GM21367 (cell line): ENCODE measurements around the gene IMPDH2.
"Not testable (repeated sequence)": the region's sequence is repeated elsewhere in the genome, so short reads cannot be mapped to it uniquely, and the experiment has no call there.

Experiments
- ATAC-seq: cut with Tn5 transposase; IDR thresholded peaks from one replicate; pipeline ENCODE4 v1.9.1; 2021; ENCODE audit not compliant: unreplicated experiment

The IMPDH2 gene

DNA sequence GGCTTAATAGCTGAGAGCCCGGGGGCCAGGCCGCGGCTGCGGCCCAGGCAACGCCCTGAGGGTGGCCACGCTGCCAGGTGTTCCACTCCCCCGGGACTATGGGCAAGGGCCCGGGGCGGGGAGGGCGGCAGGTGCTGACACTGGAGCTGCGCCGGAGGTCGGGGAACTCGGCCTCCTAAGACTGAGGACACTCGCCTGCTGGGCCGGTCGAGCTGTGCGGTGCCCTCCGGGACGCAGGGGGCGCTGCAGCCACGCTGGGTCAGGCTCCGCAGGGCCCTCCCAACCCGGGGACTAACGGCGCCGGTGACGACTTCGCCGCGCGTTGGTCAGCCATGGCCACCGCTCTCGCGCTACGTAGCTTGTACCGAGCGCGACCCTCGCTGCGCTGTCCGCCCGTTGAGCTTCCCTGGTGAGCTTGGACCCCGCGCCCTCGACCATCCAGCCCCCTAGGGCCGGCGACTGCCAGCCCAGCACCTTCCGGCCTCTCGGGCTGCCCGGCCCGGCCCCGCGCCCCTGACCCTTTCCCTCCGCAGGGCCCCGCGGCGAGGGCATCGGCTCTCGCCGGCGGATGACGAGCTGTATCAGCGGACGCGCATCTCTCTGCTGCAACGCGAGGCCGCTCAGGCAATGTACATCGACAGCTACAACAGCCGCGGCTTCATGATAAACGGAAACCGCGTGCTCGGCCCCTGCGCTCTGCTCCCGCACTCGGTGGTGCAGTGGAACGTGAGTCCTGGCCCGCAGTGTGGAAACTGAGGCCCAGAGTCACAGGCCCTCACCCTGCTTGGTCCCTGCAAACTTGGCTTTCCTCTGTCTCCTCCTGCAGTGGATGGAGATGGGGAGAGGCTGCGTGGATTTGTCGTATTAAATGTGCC is 7.1 kb downstream of the IMPDH2 start, which contains the start of gene NDUFAF3:
Gene NDUFAF3, plus strand, starts transcription at position 309 of the 875 bp plus-strand sequence. Its CDS starts 24 bp downstream, at position 333.
- ATAC-seq = peak; percentile 42

DNA sequence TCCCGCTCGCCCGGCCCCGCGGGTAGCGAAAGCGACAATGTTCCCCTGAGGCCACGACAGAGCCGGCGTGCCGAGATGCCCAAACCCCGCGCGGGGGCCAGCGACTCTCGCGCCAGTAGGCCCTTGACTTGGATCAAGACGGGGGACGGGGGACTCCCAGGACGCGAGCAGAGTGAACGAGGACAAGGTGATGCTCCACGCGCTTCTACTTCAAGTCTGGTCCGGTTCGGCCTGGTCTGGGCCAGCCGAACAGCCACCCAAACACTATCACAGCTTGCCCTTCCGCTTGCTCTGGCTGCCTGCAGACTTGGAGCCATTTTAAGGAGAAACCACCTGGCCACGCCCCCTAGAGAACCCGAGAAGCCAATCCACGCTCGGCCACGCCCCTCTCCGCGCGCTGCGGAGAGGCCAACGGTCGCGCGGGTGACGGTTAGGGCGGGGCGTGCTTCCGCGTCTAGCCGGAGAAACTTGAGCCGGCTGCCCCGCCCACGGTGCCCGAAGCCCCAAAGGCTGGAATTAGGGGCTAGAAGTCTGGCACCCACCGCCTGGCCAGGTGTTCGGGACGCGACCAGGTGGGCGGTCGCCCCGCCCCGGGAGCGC is 7.9 kb downstream of the IMPDH2 start:
- ATAC-seq = peak; percentile 38

DNA sequence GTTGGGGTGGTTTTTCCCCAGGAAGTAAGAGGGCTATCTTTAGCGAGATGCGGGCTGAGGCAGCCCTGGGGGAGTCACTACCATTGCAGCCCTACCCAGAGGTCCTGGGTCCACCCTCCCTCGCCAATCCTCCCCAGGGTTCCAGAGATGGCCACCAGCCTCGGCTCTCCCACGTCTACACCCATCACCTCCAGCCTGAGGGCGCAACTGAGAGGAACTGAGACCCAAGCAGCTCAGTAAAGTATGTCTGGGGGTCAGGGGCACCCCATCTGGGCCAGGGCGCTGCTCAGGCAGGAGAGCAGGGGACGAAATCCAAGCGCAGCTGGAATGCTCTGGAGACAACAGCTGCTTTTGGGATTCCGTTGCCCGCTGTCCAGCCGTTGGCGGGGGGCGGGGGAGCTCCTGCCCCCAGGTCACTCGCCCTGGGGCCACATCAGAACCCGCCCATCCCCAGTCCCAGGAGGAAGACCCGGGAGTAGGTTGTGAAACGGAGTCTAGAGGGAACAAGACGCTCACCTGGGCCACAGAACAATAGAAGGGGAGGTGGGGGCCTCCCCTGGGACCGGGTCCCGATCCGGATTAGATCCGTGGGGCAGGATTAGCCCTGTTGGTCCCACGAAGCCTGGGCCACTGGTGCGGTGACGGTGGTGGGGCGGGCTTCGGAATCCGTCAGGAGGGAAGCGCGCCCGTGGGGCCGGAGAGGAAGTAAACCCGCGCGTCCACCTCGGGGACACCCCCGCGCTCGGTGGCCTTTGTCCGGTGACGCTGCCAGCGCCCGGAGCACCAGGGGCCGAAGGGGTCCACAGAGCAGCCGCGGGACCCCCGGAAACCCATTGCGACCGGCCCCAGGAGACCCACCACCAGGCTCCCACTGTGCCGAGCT is 8.6 kb downstream of the IMPDH2 start:
- peak; percentile 4 for ATAC-seq

DNA sequence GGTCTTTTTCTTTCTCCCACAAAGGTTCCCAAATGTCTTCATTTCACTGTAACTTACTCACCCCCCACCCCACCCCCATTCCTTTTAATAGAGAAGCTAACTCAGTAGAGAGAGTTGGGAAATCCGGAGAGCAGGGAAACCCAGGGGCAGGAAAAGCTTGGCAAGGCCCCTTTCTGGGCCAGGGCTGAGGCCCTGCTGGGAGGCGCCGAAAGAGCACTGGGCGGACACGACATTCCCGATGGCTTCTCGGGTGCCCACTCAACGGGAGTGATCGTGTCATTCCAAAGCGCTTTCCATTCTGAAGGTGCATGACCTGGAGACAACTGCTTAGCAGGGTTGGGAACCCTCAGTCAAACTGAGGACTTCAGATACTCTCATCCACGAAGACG is 9.3 kb downstream of the IMPDH2 start:
- ATAC-seq = no peak

DNA sequence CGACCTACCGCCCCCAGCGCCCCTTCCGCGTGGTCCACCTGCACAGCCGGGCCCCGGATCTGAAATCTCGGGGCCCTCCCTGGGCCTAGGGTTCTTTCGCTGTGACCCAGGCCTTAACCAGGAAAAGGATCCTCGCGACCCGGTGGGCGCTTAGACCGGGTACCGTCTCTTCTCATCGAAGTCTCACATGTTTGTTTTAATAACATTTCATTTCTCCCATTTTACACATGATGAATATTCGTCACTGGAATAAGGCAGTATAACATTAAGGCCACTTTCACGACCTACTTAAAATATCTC is 10.5 kb downstream of the IMPDH2 start:
- no peak for ATAC-seq

DNA sequence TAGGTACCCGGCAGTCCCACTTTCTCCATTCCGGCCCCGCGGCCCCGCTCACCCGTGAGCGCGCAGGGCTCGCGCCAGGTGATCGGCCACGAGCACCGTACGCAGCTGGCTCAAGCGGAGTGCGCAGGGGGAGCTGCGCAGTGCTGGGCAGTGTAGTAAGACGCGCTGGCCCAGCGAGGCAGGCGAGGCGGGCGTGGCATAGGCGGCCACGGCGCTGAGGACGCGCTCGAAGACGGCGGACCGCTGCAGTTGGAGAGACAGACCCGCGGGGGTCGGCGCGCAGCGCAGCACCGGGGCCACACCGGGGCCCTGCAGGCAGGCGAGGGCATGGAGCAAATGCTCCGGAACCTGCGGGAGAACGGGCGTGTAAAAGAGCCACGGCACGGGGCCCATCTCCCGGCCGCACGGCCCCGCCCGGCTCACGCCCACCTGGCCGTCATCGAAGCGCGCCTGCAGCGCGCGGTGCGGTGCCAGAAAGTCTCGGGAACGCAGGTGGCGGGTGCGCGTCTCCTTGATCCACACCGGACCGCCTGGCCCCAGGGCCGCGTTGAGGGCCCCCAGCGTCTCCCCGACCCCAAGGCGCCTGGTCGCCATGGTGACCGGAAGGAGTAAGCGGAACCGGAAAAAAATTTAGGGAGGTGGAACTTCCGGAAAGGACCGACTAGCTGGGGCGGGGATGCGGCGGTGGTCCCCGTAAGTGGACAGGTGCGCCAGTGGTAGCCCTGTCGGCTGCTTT is 11.1 kb downstream of the IMPDH2 start, which contains the start of gene DALRD3:
Gene DALRD3, minus strand, starts transcription at position 610 of the 736 bp plus-strand sequence. Its CDS starts 16 bp downstream, at position 594.
- ATAC-seq = no peak

DNA sequence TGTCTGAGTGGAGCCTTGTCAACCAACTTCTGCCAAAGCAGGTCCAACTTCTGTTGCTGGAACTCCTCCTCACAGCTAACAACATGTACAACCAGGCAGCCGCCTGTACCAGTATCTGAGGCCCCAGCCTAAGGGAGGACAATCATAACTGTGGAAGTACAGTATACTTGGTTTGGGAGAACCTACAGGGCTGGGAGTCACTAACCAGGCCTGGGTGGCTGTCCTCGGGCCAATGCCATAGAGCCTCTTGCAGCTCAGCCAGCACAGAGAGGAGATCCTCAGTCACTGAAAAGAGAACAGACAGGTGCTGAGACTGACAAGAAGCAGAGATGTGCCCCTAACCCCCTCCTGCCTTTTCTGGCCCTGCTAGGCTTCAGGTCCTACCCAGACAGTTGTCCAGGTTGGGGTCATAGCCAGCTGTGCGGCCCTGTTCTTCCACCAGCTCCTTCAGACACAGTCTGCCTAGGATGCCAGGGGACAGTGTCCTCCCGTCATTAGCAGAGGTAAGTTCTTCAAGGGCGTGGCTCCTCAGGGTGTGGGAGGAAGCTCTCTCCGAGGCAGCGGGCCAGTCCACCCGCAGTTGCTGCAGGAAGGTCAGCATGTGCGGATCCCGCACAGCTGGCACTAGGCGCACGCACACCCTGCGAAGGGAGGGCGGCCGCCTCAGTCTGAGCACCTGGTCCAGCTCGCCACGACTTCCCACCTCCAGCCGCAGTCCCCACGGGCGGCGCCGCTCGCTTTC is 11.8 kb downstream of the IMPDH2 start:
- no peak for ATAC-seq

DNA sequence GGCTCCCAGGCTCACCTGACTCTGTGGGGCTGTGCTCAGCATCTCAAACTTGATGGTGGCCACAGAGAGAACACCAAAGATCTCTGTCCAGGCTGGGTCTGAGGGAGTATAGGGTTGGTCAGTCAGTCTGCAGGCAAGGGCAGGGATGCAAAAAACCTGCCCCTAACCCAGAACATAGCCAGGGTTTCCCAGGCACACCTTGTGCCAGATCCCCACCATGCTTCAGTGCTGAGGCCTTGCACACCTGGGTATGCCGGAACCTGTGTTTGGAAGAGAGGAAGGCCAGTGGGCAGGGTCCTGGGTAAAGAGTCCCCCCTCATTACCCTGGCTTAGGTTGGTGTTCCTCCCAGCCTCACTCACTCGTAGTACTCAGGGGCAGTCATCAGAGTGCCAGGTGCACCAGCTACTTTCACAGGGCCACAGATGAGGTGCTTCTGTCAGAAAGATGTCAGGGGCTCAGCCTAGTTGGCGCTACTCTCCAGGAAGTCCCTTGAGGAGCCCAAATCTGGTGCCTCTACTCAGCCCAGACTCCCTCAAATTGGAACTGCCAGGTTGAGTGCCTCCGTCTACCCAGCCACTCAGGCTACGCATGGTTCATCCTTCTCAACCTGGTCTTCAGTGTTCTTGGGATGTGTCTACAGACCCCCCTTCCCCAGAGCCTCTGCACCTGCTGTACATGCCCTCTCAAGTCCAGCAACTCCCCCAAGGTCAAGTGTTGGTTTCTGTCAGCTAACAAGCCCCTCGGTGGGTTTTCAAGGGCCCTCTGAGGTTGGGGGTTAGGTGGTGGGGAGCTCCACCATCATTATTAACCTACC is 12.6 kb downstream of the IMPDH2 start:
- no peak for ATAC-seq

DNA sequence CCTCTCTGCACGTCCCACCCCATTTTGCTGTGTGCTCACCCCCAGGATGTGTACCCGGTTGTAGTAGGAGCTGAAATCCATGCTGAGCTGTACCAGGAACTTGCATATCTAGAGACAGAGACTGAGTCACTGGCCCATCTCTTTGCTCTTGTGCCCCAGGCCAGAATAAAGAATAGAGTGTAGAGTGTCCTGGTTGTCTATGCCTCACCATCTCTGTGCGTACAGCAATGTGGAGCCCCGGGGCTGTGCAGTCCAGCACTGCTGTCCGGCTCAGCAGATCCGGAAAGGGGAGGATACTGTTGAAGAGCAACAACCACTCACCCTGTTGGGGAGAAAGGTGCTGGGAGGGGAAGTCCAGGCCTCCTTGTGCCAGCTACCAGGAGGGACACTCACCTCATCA is 13.4 kb downstream of the IMPDH2 start:
- no peak for ATAC-seq

DNA sequence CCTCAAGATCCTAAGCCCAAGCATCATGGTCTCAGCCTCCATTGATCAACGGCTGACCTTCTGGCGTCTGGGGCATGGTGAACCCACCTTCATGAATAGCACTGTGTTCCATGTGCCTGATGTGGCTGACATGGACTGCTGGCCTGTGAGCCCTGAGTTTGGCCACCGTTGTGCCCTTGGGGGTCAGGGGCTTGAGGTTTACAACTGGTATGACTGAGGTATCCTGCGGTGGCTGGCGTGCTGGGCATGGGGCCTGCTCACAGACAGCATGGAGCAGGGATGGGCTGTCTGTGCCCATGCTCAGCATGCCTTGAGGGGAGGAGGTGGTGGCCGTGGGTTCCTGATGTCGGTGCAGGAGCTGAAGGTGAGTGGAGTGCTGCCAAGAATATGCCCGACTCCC is 14.1 kb downstream of the IMPDH2 start:
- ATAC-seq = no peak

DNA sequence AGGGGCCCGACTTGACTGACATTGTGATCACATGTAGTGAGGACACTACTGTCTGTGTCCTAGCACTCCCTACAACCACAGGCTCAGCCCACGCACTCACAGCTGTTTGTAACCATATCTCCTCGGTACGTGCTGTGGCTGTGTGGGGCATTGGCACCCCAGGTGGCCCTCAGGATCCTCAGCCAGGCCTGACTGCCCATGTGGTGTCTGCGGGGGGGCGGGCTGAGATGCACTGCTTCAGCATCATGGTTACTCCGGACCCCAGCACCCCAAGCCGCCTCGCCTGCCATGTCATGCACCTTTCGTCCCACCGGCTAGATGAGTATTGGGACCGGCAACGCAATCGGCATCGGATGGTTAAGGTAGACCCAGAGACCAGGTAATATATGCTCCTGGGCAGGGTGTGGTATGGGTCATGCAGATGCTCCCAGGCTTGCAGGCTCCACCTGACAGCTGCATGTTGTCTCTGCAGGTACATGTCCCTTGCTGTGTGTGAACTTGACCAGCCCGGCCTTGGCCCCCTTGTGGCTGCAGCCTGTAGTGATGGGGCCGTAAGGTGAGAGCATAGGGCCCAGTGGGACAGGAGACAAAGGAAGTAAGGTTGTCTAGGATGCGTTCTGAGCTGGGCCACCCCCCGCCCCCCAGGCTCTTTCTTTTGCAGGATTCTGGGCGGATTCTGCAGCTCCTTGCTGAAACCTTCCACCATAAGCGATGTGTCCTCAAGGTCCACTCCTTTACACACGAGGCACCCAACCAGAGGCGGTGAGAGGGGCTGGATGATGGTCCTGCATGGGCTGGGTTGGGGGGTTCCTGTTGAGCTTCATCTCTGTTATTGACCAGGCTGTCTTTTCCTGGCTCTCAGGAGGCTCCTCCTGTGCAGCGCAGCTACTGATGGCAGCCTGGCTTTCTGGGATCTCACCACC is 15.2 kb downstream of the IMPDH2 start:
- no peak for ATAC-seq

DNA sequence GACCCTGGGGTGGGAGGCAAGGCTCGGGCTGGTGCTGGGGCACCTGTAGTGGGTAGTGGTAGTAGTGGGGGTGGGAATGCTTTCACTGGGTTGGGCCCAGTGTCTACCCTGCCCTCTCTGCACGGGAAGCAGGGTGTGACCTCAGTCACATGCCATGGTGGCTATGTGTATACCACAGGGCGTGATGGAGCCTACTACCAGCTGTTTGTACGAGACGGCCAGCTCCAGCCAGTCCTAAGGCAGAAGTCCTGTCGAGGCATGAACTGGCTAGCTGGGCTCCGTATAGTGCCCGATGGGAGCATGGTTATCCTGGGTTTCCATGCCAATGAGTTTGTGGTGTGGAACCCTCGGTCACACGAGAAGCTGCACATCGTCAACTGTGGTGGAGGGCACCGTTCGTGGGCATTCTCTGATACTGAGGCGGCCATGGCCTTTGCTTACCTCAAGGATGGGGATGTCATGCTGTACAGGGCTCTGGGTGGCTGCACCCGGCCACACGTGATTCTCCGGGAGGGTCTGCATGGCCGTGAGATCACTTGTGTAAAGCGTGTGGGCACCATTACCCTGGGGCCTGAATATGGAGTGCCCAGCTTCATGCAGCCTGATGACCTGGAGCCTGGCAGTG is 16.0 kb downstream of the IMPDH2 start:
- no peak for ATAC-seq

DNA sequence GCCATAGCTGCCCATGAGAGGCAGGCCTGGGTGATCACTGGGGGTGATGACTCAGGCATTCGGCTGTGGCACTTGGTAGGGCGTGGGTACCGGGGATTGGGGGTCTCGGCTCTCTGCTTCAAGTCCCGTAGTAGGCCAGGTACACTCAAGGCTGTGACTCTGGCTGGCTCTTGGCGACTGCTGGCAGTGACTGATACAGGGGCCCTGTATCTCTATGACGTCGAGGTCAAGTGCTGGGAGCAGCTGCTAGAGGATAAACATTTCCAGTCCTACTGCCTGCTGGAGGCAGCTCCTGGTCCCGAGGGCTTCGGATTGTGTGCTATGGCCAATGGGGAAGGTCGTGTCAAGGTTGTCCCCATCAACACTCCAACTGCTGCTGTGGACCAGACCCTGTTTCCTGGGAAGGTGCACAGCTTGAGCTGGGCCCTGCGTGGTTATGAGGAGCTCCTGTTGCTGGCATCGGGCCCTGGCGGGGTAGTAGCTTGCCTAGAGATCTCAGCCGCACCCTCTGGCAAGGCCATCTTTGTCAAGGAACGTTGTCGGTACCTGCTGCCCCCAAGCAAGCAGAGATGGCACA is 16.7 kb downstream of the IMPDH2 start:
- no peak for ATAC-seq

DNA sequence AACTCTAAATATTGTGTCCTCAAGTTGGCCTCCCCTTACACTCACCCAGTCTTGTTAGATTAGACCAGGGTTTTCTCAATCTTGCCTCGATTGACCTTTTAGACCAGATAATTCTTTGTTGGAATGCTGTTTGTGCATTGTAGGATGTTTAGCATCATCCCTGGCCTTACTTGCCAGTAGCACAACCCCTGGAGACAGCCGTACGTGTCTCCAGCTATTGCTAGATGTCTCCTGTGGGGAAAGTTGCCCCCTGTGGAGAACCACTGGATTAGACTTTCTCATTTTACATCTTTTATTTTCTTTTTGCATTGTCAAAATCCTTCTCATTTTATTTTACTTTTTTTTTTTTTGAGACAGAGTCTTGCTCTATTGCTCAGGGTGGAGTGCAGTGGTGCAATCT is 19.8 kb downstream of the IMPDH2 start:
- ATAC-seq = no peak

DNA sequence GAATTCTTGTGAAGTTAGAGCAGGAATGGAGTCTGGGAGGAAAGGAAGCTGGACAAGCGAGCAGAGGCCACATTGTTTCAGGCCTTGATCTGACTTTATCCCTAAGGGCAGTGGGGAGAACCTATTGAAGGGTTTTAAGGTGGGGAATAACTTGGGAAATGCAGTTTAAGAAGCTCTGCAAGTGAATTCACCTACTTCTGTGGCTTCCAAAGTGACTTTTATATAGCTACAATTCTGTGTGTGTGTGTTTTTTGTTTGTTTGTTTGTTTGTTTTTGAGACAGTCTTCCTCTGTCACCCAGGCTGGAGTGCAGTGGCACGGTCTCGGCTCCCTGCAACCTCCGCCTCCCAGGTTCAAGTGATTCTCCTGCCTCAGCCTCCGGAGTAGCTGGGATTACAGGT is 20.6 kb downstream of the IMPDH2 start:
- not testable (repeated sequence) for ATAC-seq

DNA sequence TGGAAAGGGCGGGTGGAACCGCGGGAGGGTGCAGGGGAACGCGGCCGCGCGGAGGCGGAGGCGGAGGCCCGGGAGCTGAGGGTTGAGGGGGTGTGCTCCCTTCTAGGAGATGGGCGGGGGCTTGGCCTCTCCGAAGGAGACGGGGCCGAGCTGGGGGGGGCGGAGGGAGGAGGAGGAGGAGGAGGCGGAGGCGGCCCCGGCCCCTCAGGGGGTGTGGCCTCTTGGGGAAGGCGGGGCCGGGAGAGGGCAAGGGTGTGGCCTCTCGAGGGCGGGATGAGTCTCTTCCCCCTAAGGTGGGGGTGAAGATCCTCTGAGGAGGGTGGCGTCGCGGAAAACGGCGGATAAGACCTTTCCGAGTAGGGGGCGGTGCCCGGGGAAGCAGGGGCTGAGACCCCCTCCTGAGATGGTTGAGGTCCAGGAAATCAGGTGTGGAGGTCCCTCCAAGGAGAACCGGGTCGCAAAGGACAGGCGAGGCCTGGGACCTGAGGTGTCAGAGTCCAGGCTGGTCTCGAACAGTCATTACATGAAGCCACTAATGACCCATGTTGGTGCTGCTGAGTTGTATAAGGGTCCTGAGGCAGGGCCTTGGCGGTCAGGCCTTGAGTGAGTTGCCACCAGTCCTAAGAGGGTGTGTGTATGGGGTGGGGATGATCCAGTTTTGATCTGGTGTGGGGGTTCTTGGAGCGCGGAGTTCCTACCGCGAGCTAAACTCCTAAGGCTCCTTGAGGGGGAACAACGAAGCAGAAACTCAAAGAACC is 21.2 kb downstream of the IMPDH2 start:
- peak; percentile 37 for ATAC-seq
